GM10266 (cell line): ENCODE results near the gene ZNF25.
"Not testable (repeated sequence)": the region's sequence is repeated elsewhere in the genome, so short reads cannot be mapped to it uniquely, and the experiment has no call there.

ENCODE experiments used
- DNase-seq: peaks from one replicate; pipeline ENCODE4 v3.0.0; 2012; ENCODE audit errors: extremely low spot score
- CTCF ChIP-seq: IDR thresholded peaks from 2 replicates; pipeline ENCODE4 v1.5.1; 2012; ENCODE audit warnings: mild to moderate bottlenecking, low read depth; ENCODE audit not compliant: control insufficient read depth, insufficient read depth; ENCODE audit errors: missing control alignments

The ZNF25 gene

GRCh38 chr10:37947526-37947925 is 28.9 kb downstream of the ZNF25 start:
- no peak for DNase-seq
- TF ChIP-seq CTCF: no peak

GRCh38 chr10:37937864-37938263 is 38.6 kb downstream of the ZNF25 start:
- DNase-seq: no peak
- TF ChIP-seq CTCF: no peak

- TF ChIP-seq CTCF: no peak
- no peak for DNase-seq
These were observed 41.7 kb downstream of the ZNF25 start for GRCh38 chr10:37934791-37935190.

GRCh38 chr10:37930423-37930822 is 46.0 kb downstream of the ZNF25 start:
- no peak for TF ChIP-seq CTCF
- no peak for DNase-seq

- DNase-seq: not testable (repeated sequence)
These were observed 68.3 kb downstream of the ZNF25 start for GRCh38 chr10:37908165-37908564.

- no peak for DNase-seq
- TF ChIP-seq CTCF: no peak
These were observed 70.1 kb downstream of the ZNF25 start for GRCh38 chr10:37906382-37906781.
